CD4-positive, CD25-positive, alpha-beta regulatory T cell (primary cell): ENCODE data around the gene DCAF17. TPM values are rescaled to one million over a fixed set of nuclear protein-coding genes. Genes with fewer than 3 reads are reported as not detected.
A peak's percentile ranks its signal among the peaks of the same experiment; 100 is the strongest.

Experiments used
- ATAC-seq, 2 donors: fragments of 150-1000 bp; cut with Tn5 transposase; one replicate each; pipeline ENCODE4 v1.10.0; 2021; ENCODE audit warnings: low read depth in 2 of 2, moderate number of reproducible peaks in 2 of 2, moderate library complexity in 1 of 2
- DNase-seq, 3 donors: peaks; one replicate each; pipeline versions ENCODE4 v3.0.0 to v3.0.0-alpha.2; 2012 to 2022; ENCODE audit warnings: mixed read lengths in 1 of 3
- H3K27ac ChIP-seq: one replicate; pipeline ENCODE4 v1.7.0; 2013; ENCODE audit warnings: mild to moderate bottlenecking, low read length; ENCODE audit not compliant: insufficient read depth, poor library complexity, severe bottlenecking
- H3K27me3 ChIP-seq: one replicate; pipeline ENCODE4 v1.7.0; 2013; ENCODE audit warnings: low read length; ENCODE audit not compliant: control insufficient read depth, insufficient read depth
- H3K36me3 ChIP-seq: one replicate; pipeline ENCODE4 v1.7.0; 2013; ENCODE audit warnings: mild to moderate bottlenecking, low read length, moderate library complexity; ENCODE audit not compliant: control insufficient read depth, insufficient read depth
- H3K4me1 ChIP-seq: 2 replicates; pipeline ENCODE4 v1.7.0; 2013; ENCODE audit warnings: mild to moderate bottlenecking, low read length; ENCODE audit not compliant: insufficient read depth, control insufficient read depth, poor library complexity, severe bottlenecking
- H3K4me3 ChIP-seq: one replicate; pipeline ENCODE4 v1.7.0; 2013; ENCODE audit warnings: low read depth, mild to moderate bottlenecking, low read length, moderate library complexity
- H3K9me3 ChIP-seq, 2 experiments: 1 replicate in 1 of 2; 2 replicates in 1 of 2; pipeline ENCODE4 v1.7.0; 2013; ENCODE audit warnings: low read length in 2 of 2, mild to moderate bottlenecking in 1 of 2, moderate library complexity in 1 of 2; ENCODE audit not compliant: control insufficient read depth in 2 of 2
- H3K27ac Mint-ChIP-seq, 3 donors: one replicate each; pipeline ENCODE4 v1.8.0; 2020 to 2022; ENCODE audit warnings: mild to moderate bottlenecking in 3 of 3, mixed read lengths in 3 of 3, moderate library complexity in 2 of 3
- H3K27me3 Mint-ChIP-seq: one replicate; pipeline ENCODE4 v1.8.0; 2022; ENCODE audit warnings: mild to moderate bottlenecking, mixed read lengths
- H3K36me3 Mint-ChIP-seq: one replicate; pipeline ENCODE4 v1.8.0; 2020; ENCODE audit warnings: mixed read lengths
- H3K4me1 Mint-ChIP-seq, 4 donors: one replicate each; pipeline ENCODE4 v1.8.0; 2020 to 2022; ENCODE audit warnings: mixed read lengths in 4 of 4, mild to moderate bottlenecking in 1 of 4
- H3K4me3 Mint-ChIP-seq, 4 donors: one replicate each; pipeline ENCODE4 v1.8.0; 2020 to 2022; ENCODE audit warnings: mild to moderate bottlenecking in 4 of 4, mixed read lengths in 4 of 4, moderate library complexity in 3 of 4
- H3K9me3 Mint-ChIP-seq, 7 donors: one replicate each; pipeline ENCODE4 v1.8.0; 2020 to 2022; ENCODE audit warnings: mixed read lengths in 7 of 7, mild to moderate bottlenecking in 3 of 7, moderate library complexity in 2 of 7
- polyA plus RNA-seq, 4 donors: library from polyadenylated mRNA; unstranded; fragments of 300-500 nt; fragmentation: Illumina TruSeq; gene quantifications; one replicate each; pipeline ENCODE4 v1.2.3, GENCODE V29; 2021
- total RNA-seq: library from RNA; stranded (reverse); gene quantifications from one replicate; pipeline ENCODE4 v1.2.3, GENCODE V29; 2022

Gene DCAF17
- total and polyA plus RNA-seq, 5 donors from 2014 or later = 10.3 to 18.4 (median 12.7) TPM

- peaks cover 6 to 13% (median 9%) of the 10 kb centered on the region in 4 donors for H3K4me1 Mint-ChIP-seq
- Histone ChIP-seq H3K4me3 (no peak overlapping the region), H3K27me3 (no peaks in the 10 kb centered on the region), H3K27ac (no peak overlapping the region), H3K36me3 (no peaks in the 10 kb centered on the region), H3K9me3 (no peaks in the 10 kb centered on the region), H3K4me1 (no peaks in the 10 kb centered on the region)
- H3K36me3 Mint-ChIP-seq = peaks cover 7% of the 10 kb centered on the region
- H3K9me3 Mint-ChIP-seq = peaks cover 0 to 1% (median 0%) of the 10 kb centered on the region in 7 donors
- H3K27ac Mint-ChIP-seq = no peak overlapping the region
- DNase-seq (no peak), ATAC-seq (no peak)
- no peak overlapping the region for H3K4me3 Mint-ChIP-seq
- H3K27me3 Mint-ChIP-seq = no peaks in the 10 kb centered on the region
Measured at GRCh38 chr2:171393487-171393886, 40.5 kb upstream of the DCAF17 start.

DNA sequence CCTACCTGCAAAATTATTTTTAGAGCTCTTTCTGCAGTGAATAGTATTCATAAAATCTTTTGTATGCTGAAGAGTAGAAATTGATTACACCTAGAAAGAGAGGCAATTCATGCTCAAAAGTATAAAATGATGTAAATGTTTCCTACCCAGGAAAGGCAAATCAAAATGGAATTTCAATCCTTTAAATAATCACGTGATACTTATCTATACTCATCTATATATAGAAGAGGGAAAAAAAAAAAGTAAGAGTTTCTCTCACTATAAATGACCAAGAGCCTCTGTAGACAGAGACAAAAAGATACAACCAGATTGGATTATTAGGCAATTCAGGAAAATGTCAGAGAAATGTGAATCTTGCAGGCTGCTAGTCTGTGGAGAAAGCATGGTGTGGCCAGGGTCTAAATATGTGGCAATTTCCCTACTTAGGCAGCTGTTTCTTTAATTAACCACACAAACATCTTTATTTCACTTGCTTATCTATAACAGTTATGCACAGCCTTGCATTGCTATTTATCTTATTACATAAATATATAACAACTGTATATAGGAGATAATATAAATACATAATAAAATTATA lies 39.8 kb upstream of the DCAF17 start:
- H3K4me1 ChIP-seq = peaks cover 6% of the 10 kb centered on the region
- Mint-ChIP-seq H3K36me3 (peaks cover 7% of the 10 kb centered on the region), H3K27me3 (no peaks in the 10 kb centered on the region), H3K27ac (no peak overlapping the region), H3K4me1 (peaks cover 5 to 16% (median 13%) of the 10 kb centered on the region in 4 donors), H3K9me3 (peaks cover 0 to 1% (median 0%) of the 10 kb centered on the region in 7 donors), H3K4me3 (no peak overlapping the region)
- H3K36me3 ChIP-seq = no peaks in the 10 kb centered on the region
- no peak for DNase-seq
- no peak overlapping the region for H3K27ac ChIP-seq
- no peaks in the 10 kb centered on the region for H3K9me3 ChIP-seq
- no peak for ATAC-seq
- H3K4me3 ChIP-seq = no peak overlapping the region
- no peaks in the 10 kb centered on the region for H3K27me3 ChIP-seq

DNA sequence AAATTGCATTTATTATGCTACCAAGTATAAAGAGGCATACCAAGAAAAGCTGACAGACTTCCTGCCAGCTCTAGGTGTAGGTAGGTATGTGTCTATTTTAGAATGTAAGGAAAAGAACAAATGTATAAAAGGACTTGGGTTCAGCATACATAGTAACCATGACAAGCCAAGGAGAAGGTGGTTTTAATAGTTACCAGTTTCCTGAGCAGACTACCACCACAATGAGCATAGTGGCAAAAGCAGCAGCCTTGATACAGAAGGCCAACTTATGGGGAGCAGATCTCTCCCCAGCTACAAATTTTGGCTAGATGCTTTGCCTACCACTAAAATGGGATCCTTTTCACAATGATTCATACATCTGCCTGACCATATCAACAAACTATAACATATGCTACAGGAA lies 34.7 kb upstream of the DCAF17 start:
- peaks cover 0 to 10% (median 2%) of the 10 kb centered on the region in 7 donors for H3K9me3 Mint-ChIP-seq
- H3K4me3 Mint-ChIP-seq = no peak overlapping the region
- DNase-seq (peak in 1 of 3 donors; percentile 23), ATAC-seq (peak; percentile 37)
- H3K27ac Mint-ChIP-seq = peak overlapping the region in 1 of 3 donors; percentile 13
- H3K4me1 Mint-ChIP-seq = peaks cover 7 to 32% (median 22%) of the 10 kb centered on the region in 4 donors
- Histone ChIP-seq H3K4me1 (peaks cover 10% of the 10 kb centered on the region), H3K4me3 (peak overlapping the region; percentile 22), H3K9me3 (peaks cover 0 to 7% of the 10 kb centered on the region in 2 experiments), H3K36me3 (no peaks in the 10 kb centered on the region), H3K27ac (no peak overlapping the region), H3K27me3 (no peaks in the 10 kb centered on the region)
- peaks cover 7% of the 10 kb centered on the region for H3K36me3 Mint-ChIP-seq
- no peaks in the 10 kb centered on the region for H3K27me3 Mint-ChIP-seq

DNA sequence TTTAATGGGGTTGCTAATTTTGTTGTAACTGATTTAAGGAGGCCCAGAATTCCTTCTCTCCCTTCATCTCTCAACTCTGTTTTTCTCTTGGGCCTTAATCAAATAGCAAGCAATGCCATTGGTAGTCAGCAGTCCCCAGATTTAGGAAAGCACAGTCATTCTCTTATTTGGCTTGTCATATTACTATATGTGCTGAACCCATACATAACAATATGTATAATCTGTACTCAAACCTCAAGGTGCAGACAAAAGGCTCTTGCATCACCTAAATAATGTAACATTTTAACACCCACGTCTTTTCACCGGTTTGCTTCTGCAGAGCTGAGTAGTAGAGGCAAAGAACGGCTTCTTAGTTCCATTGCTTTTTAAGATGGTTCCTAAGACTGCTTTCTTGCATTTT lies 33.6 kb upstream of the DCAF17 start:
- Mint-ChIP-seq H3K27me3 (no peaks in the 10 kb centered on the region), H3K4me3 (no peak overlapping the region), H3K36me3 (peaks cover 10% of the 10 kb centered on the region), H3K9me3 (peaks cover 0 to 10% (median 3%) of the 10 kb centered on the region in 7 donors), H3K27ac (no peak overlapping the region), H3K4me1 (peaks cover 14 to 40% (median 30%) of the 10 kb centered on the region in 4 donors)
- ATAC-seq = no peak
- peaks cover 10% of the 10 kb centered on the region for H3K4me1 ChIP-seq
- peaks cover 0 to 7% of the 10 kb centered on the region in 2 experiments for H3K9me3 ChIP-seq
- H3K27me3 ChIP-seq = no peaks in the 10 kb centered on the region
- H3K36me3 ChIP-seq = no peaks in the 10 kb centered on the region
- H3K27ac ChIP-seq = no peak overlapping the region
- no peak for DNase-seq
- no peak overlapping the region for H3K4me3 ChIP-seq

GRCh38 chr2:171401947-171402346 lies 32.1 kb upstream of the DCAF17 start:
- Mint-ChIP-seq H3K27ac (no peak overlapping the region), H3K27me3 (no peaks in the 10 kb centered on the region)
- ATAC-seq = no peak

DNA sequence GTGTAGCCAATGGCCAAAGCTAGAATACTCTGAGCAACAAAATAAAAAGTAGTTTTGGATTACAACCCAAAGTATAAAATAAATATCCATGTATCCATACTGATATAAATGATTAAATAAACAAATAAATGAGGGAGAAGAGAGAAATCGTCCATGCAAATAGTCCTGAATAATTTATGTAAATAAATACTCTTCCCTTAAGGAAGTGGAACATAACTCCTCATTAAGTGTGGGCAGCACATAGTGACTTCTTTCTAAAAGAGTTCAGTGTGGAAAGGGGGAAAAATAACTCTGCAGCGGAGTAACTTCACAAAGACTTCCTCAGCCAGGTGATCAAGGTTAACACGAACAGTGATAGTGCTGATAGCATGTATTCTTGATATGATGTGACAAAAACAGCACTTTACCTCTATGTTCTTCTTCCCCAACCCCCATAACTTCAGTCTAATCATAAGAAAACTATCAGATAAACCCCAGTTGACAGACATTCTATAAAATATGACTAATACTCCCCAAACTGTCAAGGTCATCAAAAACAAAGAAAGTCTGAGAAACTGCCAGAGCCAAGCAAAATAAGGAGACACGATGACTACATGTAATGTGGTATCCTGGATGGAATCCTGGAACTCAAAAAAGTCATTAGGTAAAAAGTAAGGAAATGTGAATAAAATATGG lies 31.0 kb upstream of the DCAF17 start:
- peak overlapping the region in 2 of 3 donors; percentile 23 to 43 for H3K27ac Mint-ChIP-seq
- ATAC-seq = no peak
- H3K4me1 ChIP-seq = peaks cover 13% of the 10 kb centered on the region
- peaks cover 0 to 10% (median 5%) of the 10 kb centered on the region in 7 donors for H3K9me3 Mint-ChIP-seq
- no peaks in the 10 kb centered on the region for H3K36me3 ChIP-seq
- H3K36me3 Mint-ChIP-seq = peaks cover 10% of the 10 kb centered on the region
- no peak overlapping the region for H3K4me3 ChIP-seq
- peak in 1 of 3 donors; percentile 35 for DNase-seq
- H3K9me3 ChIP-seq = peaks cover 0 to 7% of the 10 kb centered on the region in 2 experiments
- no peaks in the 10 kb centered on the region for H3K27me3 ChIP-seq
- H3K4me1 Mint-ChIP-seq = peaks cover 26 to 52% (median 39%) of the 10 kb centered on the region in 4 donors
- no peaks in the 10 kb centered on the region for H3K27me3 Mint-ChIP-seq
- H3K27ac ChIP-seq = no peak overlapping the region
- H3K4me3 Mint-ChIP-seq = no peak overlapping the region

More at GRCh38 chr2:171401947-171402346, 32.1 kb upstream of the DCAF17 start:
- Histone ChIP-seq H3K9me3 (peaks cover 0 to 7% of the 10 kb centered on the region in 2 experiments), H3K4me3 (no peak overlapping the region), H3K27ac (no peak overlapping the region), H3K36me3 (no peaks in the 10 kb centered on the region), H3K27me3 (no peaks in the 10 kb centered on the region), H3K4me1 (peaks cover 12% of the 10 kb centered on the region)
- Mint-ChIP-seq H3K4me3 (no peak overlapping the region), H3K4me1 (peaks cover 21 to 49% (median 38%) of the 10 kb centered on the region in 4 donors), H3K9me3 (peaks cover 0 to 10% (median 5%) of the 10 kb centered on the region in 7 donors), H3K36me3 (peaks cover 10% of the 10 kb centered on the region)
- DNase-seq = no peak

GRCh38 chr2:171404261-171404660 lies 29.8 kb upstream of the DCAF17 start:
- Histone ChIP-seq H3K9me3 (peaks cover 0 to 7% of the 10 kb centered on the region in 2 experiments), H3K27ac (no peak overlapping the region), H3K36me3 (no peaks in the 10 kb centered on the region), H3K27me3 (no peaks in the 10 kb centered on the region), H3K4me3 (no peak overlapping the region), H3K4me1 (peaks cover 7% of the 10 kb centered on the region)
- Mint-ChIP-seq H3K4me1 (peaks cover 26 to 41% (median 32%) of the 10 kb centered on the region in 4 donors), H3K27ac (peak overlapping the region in 1 of 3 donors; percentile 0), H3K4me3 (no peak overlapping the region), H3K27me3 (no peaks in the 10 kb centered on the region), H3K9me3 (peaks cover 0 to 10% (median 5%) of the 10 kb centered on the region in 7 donors), H3K36me3 (peaks cover 10% of the 10 kb centered on the region)
- DNase-seq = no peak
- no peak for ATAC-seq
